HepG2 (cell line): Measurements from ENCODE around the gene CBL. TPM values are rescaled to one million over a fixed set of nuclear protein-coding genes. Genes with fewer than 3 reads are reported as not detected.
A peak's percentile ranks its signal among the peaks of the same experiment; 100 is the strongest.

Experiments
- HOXA3 ChIP-seq: sonication (generic); formaldehyde crosslinking; IDR thresholded peaks from 2 replicates; pipeline ENCODE4 v1.5.0; 2020; ENCODE audit warnings: missing genetic modification reagents
- KDM5B ChIP-seq: sonication (generic); formaldehyde crosslinking; IDR thresholded peaks from 2 replicates; pipeline ENCODE4 v1.4.0; 2020; ENCODE audit warnings: missing genetic modification reagents, mild to moderate bottlenecking, borderline replicate concordance
- POLR2A ChIP-seq, 2 experiments: IDR thresholded peaks; 2 replicates each; pipeline ENCODE4 v1.6.1; 2011; ENCODE audit warnings: low read depth in 2 of 2, low read length in 2 of 2, mild to moderate bottlenecking in 1 of 2, moderate library complexity in 1 of 2; ENCODE audit not compliant: insufficient read depth in 1 of 2
- POLR2G ChIP-seq: fragments of 200-400 bp; formaldehyde crosslinking; IDR thresholded peaks from 2 replicates; pipeline ENCODE4 v1.6.1; 2018; ENCODE audit warnings: mild to moderate bottlenecking, low read depth, low read length, moderate library complexity
- SALL2 ChIP-seq: sonication (generic); formaldehyde crosslinking; IDR thresholded peaks from 2 replicates; pipeline ENCODE4 v1.8.1; 2023; ENCODE audit warnings: mild to moderate bottlenecking, missing genetic modification reagents, inconsistent platforms
- SIX4 ChIP-seq: sonication (generic); formaldehyde crosslinking; IDR thresholded peaks from 2 replicates; pipeline ENCODE4 v1.4.0; 2020; ENCODE audit warnings: missing genetic modification reagents
- TAF1 ChIP-seq: sonication (generic); formaldehyde crosslinking; IDR thresholded peaks from 2 replicates; pipeline ENCODE4 v1.4.0; 2020; ENCODE audit warnings: missing genetic modification reagents
- YEATS2 ChIP-seq: sonication (generic); formaldehyde crosslinking; IDR thresholded peaks from 2 replicates; pipeline ENCODE4 v1.4.0; 2020; ENCODE audit warnings: missing genetic modification reagents, borderline replicate concordance
- ZNF572 ChIP-seq: sonication (generic); formaldehyde crosslinking; IDR thresholded peaks from 2 replicates; pipeline ENCODE4 v1.5.1; 2020; ENCODE audit warnings: mild to moderate bottlenecking, missing genetic modification reagents
- ZNF747 ChIP-seq: sonication (generic); formaldehyde crosslinking; IDR thresholded peaks from 2 replicates; pipeline ENCODE4 v1.8.1; 2023; ENCODE audit warnings: missing genetic modification reagents, mild to moderate bottlenecking, borderline replicate concordance
- ZNF772 ChIP-seq: sonication (generic); formaldehyde crosslinking; IDR thresholded peaks from 2 replicates; pipeline ENCODE4 v1.5.0; 2020; ENCODE audit warnings: mild to moderate bottlenecking, missing genetic modification reagents
- ZNF878 ChIP-seq: sonication (generic); formaldehyde crosslinking; IDR thresholded peaks from 2 replicates; pipeline ENCODE4 v1.8.1; 2023; ENCODE audit warnings: mild to moderate bottlenecking, missing genetic modification reagents, moderate library complexity
- polyA plus RNA-seq, 8 experiments: library from polyadenylated mRNA; depleted of rRNA in 3 of 8; stranded (reverse) in 7 of 8; unstranded in 1 of 8; fragments of >200 nt; fragmentation: Illumina TruSeq in 4 of 8; extraction: Trizol in 4 of 8; gene quantifications; 2 replicates each; pipeline versions ENCODE4 v1.2.1 to v1.2.3, GENCODE V29; 2011 to 2016; ENCODE audit warnings: low read depth in 4 of 8, missing spikeins in 1 of 8, mixed read lengths in 1 of 8; ENCODE audit not compliant: insufficient read depth in 1 of 8
- total RNA-seq, 5 experiments: library from RNA; depleted of rRNA; stranded (reverse); fragments of >200 nt; fragmentation: Illumina TruSeq; extraction: Trizol; gene quantifications; 2 replicates each; pipeline ENCODE4 v1.2.3, GENCODE V29; 2016; ENCODE audit warnings: low read depth in 1 of 5
- TF ChIP-seq, protein P1 (sequence below): sonication (generic); formaldehyde crosslinking; IDR thresholded peaks from 2 replicates; pipeline ENCODE4 v1.8.0; 2022; ENCODE audit warnings: low read depth, missing genetic modification reagents
- TF ChIP-seq, protein P2 (sequence below): sonication (generic); formaldehyde crosslinking; IDR thresholded peaks from 2 replicates; pipeline ENCODE4 v1.9.0; 2022; ENCODE audit warnings: missing genetic modification reagents, mild to moderate bottlenecking, borderline replicate concordance
- TF ChIP-seq, protein P3 (sequence below): sonication (generic); formaldehyde crosslinking; IDR thresholded peaks from 2 replicates; pipeline ENCODE4 v1.5.0; 2020; ENCODE audit warnings: mild to moderate bottlenecking, missing genetic modification reagents
- TF ChIP-seq, protein P4 (sequence below): sonication (generic); formaldehyde crosslinking; IDR thresholded peaks from 2 replicates; pipeline ENCODE4 v1.4.0; 2020; ENCODE audit warnings: mild to moderate bottlenecking, low read depth, missing genetic modification reagents
- TF ChIP-seq, protein P5 (sequence below): sonication (generic); formaldehyde crosslinking; IDR thresholded peaks from 2 replicates; pipeline ENCODE4 v1.5.0; 2020; ENCODE audit warnings: missing genetic modification reagents

CBL gene
- total and polyA plus RNA-seq, 2 of the 13 experiments (the other 11 are each of a cell fraction or from before 2014, with no cell fraction given) = 6.6 to 7.4 TPM

DNA sequence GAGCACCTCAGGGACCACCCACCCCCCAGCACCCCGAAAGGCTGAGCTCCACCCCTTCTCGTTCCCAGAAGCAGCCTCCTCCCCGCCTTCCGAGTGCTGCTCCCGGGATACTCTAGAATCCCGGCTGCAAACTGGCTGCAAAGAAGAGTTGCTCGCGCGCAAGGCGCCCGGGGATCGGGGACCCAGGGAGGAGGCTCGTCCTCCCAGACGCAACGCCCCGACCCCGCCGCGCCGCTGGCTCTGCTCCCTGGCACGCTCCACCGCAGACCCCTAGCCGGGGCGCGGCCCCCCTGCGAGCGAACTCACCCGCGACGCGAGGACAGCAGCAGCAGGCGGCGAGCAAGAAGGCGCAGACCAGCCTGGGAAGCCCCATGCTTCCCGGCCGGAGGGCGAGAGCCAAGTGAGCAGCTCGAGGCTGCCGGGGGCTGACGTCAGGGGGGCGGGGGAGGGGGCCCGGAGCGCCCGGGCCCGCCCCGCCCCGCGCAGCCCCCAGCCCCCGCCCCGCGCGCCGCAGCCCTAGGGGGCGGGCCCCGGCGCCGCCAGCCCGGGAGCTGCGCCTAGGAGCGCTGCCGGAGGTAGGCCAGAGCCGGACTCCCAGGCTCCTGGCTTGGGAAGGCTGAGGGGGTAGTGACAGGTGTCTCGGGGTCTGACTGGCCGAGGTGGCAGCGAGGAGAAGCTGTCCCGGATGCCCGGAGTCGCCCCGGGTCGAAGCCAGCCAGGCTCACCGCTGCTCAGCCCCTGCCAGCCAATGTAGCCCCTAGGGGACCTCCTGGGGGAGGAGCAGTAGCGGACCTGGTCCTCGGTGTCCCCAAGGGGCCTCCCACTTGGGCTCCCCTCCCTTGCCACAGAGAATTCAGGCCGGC lies 110.8 kb downstream of the CBL start, which contains the start of gene MCAM (continued):
- TF ChIP-seq KDM5B (CRISPR knock-in tag) = peak; percentile 36; the same call in 1 of the 2 replicates
- TF ChIP-seq SIX4 (CRISPR knock-in tag) = no peak
- TF ChIP-seq POLR2G = peak; percentile 46; the same call in 1 of the 2 replicates
- TF ChIP-seq, protein P1, sequence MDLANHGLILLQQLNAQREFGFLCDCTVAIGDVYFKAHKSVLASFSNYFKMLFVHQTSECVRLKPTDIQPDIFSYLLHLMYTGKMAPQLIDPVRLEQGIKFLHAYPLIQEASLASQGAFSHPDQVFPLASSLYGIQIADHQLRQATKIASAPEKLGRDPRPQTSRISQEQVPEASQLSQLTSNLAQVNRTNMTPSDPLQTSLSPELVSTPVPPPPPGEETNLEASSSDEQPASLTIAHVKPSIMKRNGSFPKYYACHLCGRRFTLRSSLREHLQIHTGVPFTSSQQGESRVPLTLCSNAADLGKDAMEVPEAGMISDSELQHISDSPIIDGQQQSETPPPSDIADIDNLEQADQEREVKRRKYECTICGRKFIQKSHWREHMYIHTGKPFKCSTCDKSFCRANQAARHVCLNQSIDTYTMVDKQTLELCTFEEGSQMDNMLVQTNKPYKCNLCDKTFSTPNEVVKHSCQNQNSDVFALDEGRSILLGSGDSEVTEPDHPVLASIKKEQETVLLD (CRISPR knock-in tag) = no peak
- TF ChIP-seq, protein P2, sequence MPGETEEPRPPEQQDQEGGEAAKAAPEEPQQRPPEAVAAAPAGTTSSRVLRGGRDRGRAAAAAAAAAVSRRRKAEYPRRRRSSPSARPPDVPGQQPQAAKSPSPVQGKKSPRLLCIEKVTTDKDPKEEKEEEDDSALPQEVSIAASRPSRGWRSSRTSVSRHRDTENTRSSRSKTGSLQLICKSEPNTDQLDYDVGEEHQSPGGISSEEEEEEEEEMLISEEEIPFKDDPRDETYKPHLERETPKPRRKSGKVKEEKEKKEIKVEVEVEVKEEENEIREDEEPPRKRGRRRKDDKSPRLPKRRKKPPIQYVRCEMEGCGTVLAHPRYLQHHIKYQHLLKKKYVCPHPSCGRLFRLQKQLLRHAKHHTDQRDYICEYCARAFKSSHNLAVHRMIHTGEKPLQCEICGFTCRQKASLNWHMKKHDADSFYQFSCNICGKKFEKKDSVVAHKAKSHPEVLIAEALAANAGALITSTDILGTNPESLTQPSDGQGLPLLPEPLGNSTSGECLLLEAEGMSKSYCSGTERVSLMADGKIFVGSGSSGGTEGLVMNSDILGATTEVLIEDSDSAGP (CRISPR knock-in tag) = peak; percentile 60; the same call in 1 of the 2 replicates
- peak; percentile 83 for TF ChIP-seq TAF1 (CRISPR knock-in tag)
- TF ChIP-seq, protein P3, sequence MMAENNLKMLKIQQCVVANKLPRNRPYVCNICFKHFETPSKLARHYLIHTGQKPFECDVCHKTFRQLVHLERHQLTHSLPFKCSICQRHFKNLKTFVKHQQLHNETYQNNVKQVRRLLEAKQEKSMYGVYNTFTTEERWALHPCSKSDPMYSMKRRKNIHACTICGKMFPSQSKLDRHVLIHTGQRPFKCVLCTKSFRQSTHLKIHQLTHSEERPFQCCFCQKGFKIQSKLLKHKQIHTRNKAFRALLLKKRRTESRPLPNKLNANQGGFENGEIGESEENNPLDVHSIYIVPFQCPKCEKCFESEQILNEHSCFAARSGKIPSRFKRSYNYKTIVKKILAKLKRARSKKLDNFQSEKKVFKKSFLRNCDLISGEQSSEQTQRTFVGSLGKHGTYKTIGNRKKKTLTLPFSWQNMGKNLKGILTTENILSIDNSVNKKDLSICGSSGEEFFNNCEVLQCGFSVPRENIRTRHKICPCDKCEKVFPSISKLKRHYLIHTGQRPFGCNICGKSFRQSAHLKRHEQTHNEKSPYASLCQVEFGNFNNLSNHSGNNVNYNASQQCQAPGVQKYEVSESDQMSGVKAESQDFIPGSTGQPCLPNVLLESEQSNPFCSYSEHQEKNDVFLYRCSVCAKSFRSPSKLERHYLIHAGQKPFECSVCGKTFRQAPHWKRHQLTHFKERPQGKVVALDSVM (CRISPR knock-in tag) = peak; percentile 39; the same call in 1 of the 2 replicates
- TF ChIP-seq HOXA3 (CRISPR knock-in tag) = peak; percentile 15; the same call in 1 of the 2 replicates
- no peak for TF ChIP-seq ZNF572 (CRISPR knock-in tag)
- TF ChIP-seq SALL2 (CRISPR knock-in tag) = 0 out of 2 replicates have a peak, but pooled peaks have one; percentile 21
- TF ChIP-seq POLR2A (IDR thresholded peaks at IDR 0.05; ENCODE audit: insufficient read depth in 1 of 2, low read depth in 2 of 2, low read length in 2 of 2) = peak; percentile 41 to 66; a peak in 3 of 4 replicates
- peak; percentile 22; the same call in 1 of the 2 replicates for TF ChIP-seq ZNF747 (CRISPR knock-in tag)
- peak; percentile 49; the same call in 1 of the 2 replicates for TF ChIP-seq ZNF772 (CRISPR knock-in tag)
- TF ChIP-seq, protein P4, sequence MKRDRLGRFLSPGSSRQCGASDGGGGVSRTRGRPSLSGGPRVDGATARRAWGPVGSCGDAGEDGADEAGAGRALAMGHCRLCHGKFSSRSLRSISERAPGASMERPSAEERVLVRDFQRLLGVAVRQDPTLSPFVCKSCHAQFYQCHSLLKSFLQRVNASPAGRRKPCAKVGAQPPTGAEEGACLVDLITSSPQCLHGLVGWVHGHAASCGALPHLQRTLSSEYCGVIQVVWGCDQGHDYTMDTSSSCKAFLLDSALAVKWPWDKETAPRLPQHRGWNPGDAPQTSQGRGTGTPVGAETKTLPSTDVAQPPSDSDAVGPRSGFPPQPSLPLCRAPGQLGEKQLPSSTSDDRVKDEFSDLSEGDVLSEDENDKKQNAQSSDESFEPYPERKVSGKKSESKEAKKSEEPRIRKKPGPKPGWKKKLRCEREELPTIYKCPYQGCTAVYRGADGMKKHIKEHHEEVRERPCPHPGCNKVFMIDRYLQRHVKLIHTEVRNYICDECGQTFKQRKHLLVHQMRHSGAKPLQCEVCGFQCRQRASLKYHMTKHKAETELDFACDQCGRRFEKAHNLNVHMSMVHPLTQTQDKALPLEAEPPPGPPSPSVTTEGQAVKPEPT = 0 out of 2 replicates have a peak, but pooled peaks have one; percentile 27
- TF ChIP-seq ZNF878 (CRISPR knock-in tag) = peak; percentile 31; the same call in 1 of the 2 replicates
- no peak for TF ChIP-seq YEATS2 (CRISPR knock-in tag)
- TF ChIP-seq, protein P5, sequence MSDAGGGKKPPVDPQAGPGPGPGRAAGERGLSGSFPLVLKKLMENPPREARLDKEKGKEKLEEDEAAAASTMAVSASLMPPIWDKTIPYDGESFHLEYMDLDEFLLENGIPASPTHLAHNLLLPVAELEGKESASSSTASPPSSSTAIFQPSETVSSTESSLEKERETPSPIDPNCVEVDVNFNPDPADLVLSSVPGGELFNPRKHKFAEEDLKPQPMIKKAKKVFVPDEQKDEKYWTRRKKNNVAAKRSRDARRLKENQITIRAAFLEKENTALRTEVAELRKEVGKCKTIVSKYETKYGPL (CRISPR knock-in tag) = no peak; the same call in 1 of the 2 replicates
